ENCODE data around the gene KCNK15.

KCNK15 gene

DNA sequence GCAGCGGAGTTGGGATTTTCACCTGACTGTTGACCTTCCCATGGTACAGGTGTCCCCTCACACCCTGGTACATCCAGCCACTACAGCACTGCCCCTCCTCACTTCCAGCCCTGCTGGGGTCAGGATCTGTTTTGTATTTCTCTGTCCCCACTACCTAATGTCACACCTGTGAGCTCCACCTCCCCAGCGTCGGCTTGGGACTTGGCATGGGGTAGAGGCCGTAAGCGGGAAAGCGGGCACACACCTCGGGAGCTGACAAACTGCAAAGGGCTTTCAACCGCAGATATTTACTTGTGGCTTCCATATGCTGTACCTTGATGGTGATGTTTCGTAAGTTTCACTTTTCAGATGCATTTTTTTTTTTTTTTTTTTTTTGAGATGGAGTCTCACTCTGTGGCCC is 35.9 kb upstream of the KCNK15 start:
- TF ChIP-seq, protein P1, sequence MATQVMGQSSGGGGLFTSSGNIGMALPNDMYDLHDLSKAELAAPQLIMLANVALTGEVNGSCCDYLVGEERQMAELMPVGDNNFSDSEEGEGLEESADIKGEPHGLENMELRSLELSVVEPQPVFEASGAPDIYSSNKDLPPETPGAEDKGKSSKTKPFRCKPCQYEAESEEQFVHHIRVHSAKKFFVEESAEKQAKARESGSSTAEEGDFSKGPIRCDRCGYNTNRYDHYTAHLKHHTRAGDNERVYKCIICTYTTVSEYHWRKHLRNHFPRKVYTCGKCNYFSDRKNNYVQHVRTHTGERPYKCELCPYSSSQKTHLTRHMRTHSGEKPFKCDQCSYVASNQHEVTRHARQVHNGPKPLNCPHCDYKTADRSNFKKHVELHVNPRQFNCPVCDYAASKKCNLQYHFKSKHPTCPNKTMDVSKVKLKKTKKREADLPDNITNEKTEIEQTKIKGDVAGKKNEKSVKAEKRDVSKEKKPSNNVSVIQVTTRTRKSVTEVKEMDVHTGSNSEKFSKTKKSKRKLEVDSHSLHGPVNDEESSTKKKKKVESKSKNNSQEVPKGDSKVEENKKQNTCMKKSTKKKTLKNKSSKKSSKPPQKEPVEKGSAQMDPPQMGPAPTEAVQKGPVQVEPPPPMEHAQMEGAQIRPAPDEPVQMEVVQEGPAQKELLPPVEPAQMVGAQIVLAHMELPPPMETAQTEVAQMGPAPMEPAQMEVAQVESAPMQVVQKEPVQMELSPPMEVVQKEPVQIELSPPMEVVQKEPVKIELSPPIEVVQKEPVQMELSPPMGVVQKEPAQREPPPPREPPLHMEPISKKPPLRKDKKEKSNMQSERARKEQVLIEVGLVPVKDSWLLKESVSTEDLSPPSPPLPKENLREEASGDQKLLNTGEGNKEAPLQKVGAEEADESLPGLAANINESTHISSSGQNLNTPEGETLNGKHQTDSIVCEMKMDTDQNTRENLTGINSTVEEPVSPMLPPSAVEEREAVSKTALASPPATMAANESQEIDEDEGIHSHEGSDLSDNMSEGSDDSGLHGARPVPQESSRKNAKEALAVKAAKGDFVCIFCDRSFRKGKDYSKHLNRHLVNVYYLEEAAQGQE (IDR thresholded peaks at IDR 0.05; ENCODE audit: insufficient read depth in 1 of 2, low read depth in 2 of 2, low read length in 2 of 2), result no peak
- TF ChIP-seq FOXP2 (optimal IDR thresholded peaks at IDR 0.05; ENCODE audit: borderline replicate concordance, extremely low read depth, extremely low read length, insufficient read depth), result no peak
- TF ChIP-seq TAF1 (IDR thresholded peaks at IDR 0.05; ENCODE audit: borderline replicate concordance, insufficient read depth, low read length), result no peak
- no peak for TF ChIP-seq POLR2AphosphoS5 (IDR thresholded peaks at IDR 0.05; ENCODE audit: low read depth, low read length)
- no peak for TF ChIP-seq SIN3A (IDR thresholded peaks at IDR 0.05; ENCODE audit: borderline replicate concordance, insufficient read depth, low read length)

DNA sequence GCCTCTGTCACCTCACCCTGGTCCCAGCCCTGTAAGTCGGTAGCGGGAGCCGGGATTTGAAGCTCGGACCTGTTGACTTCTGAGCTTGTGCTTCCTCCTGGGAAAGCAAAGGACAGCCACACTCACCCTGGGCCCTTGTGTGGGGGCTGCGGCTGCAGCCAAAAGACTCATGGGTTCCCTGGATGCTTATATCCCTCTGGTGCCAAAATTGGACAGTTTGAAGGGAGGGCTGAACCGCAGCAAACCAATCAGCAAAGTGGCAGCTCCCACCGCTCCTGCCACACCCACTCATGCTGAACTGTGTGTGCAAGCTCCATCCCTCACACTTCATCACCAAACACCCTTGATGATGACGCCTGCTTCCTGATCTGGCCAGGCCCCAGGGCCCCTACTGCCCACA is 34.4 kb upstream of the KCNK15 start:
- TF ChIP-seq, protein P1 (IDR thresholded peaks at IDR 0.05; ENCODE audit: insufficient read depth in 1 of 2, low read depth in 2 of 2, low read length in 2 of 2), result no peak
- no peak for TF ChIP-seq FOXP2 (optimal IDR thresholded peaks at IDR 0.05; ENCODE audit: borderline replicate concordance, extremely low read depth, extremely low read length, insufficient read depth)
- no peak for TF ChIP-seq TAF1 (IDR thresholded peaks at IDR 0.05; ENCODE audit: borderline replicate concordance, insufficient read depth, low read length)
- no peak for TF ChIP-seq POLR2AphosphoS5 (IDR thresholded peaks at IDR 0.05; ENCODE audit: low read depth, low read length)
- no peak for TF ChIP-seq SIN3A (IDR thresholded peaks at IDR 0.05; ENCODE audit: borderline replicate concordance, insufficient read depth, low read length)

DNA sequence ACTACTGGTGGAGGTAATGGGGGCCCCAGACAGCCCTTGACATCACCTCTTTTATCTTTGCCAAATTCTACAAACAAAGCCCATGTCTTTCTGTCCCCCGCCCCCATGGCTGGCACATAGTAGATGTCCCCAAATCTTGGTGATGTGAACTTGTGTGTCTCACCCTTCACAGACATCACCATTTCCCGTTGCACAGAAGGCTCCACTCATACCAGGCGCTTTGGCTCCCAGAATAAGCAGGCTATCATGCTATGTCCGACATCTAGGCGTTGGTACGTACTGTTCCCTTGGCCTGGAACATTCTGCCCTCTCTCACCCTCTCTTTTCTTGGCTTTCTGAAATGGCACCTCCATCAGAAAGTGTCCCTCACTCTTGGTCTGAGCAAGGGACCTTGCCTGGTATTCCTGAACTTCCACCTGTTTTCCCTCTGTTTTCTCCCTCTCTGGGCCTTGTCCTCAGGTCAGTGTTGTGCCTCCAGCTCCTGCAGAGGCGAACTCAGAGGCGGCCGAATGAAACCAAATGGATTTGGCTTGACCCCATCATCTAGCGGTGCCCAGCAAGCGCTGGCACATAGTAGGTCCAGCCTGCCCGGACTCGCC is 31.5 kb upstream of the KCNK15 start:
- TF ChIP-seq FOXP2 (optimal IDR thresholded peaks at IDR 0.05; ENCODE audit: borderline replicate concordance, extremely low read depth, extremely low read length, insufficient read depth) (no peak), SIN3A (IDR thresholded peaks at IDR 0.05; ENCODE audit: borderline replicate concordance, insufficient read depth, low read length) (no peak), TAF1 (IDR thresholded peaks at IDR 0.05; ENCODE audit: borderline replicate concordance, insufficient read depth, low read length) (no peak), POLR2AphosphoS5 (IDR thresholded peaks at IDR 0.05; ENCODE audit: low read depth, low read length) (no peak)
- TF ChIP-seq, protein P1 (IDR thresholded peaks at IDR 0.05; ENCODE audit: insufficient read depth in 1 of 2, low read depth in 2 of 2, low read length in 2 of 2), result no peak

DNA sequence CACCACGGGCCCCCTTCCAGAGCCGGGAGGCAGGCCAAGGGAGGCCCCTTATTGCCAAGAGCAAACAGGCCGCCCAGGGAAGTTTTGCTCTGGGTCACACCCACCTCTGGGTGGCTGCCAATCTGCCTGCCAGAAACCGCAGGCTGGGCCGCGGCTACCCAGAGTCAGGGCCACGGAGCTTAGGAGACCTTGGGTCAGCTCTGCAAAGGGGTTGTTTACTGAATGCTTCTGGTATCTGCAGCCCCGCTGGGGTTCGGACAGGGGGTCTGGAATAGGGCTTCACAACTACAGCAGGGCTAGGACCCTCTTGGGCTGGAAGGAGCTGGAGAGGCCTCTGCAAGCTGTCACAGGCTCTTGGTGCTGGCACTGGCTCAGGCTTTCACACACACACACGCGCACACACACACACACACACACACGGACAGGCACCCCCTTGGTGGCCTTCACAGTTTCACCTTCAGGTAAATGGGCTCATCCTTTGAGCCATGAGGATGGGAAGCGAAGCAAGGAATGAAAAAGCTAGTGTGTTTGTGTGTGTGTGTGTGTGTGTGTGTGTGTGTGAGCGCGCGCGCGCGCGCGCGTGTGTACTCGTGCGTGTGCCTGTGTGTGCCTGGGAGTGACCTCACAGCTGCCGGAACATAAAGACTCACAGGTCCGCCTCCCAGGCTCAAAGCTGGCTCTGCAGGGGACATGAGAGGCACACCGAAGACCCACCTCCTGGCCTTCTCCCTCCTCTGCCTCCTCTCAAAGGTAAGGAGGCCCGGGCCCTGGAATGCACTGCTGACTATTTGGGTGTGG is 30.8 kb upstream of the KCNK15 start, which contains the start of gene CCN5:
TSS of gene CCN5 (plus strand) at position 669 of the 798 bp plus-strand sequence. CDS start at position 691, 22 bp downstream.
- TF ChIP-seq SIN3A (IDR thresholded peaks at IDR 0.05; ENCODE audit: borderline replicate concordance, insufficient read depth, low read length) (no peak), FOXP2 (optimal IDR thresholded peaks at IDR 0.05; ENCODE audit: borderline replicate concordance, extremely low read depth, extremely low read length, insufficient read depth) (no peak), POLR2AphosphoS5 (IDR thresholded peaks at IDR 0.05; ENCODE audit: low read depth, low read length) (no peak), TAF1 (IDR thresholded peaks at IDR 0.05; ENCODE audit: borderline replicate concordance, insufficient read depth, low read length) (no peak)
- TF ChIP-seq, protein P1 (IDR thresholded peaks at IDR 0.05; ENCODE audit: insufficient read depth in 1 of 2, low read depth in 2 of 2, low read length in 2 of 2), result no peak

Measured in PFSK-1 (cell line).